Measurements from ENCODE around the gene OR13C3.
"Not testable (repeated sequence)": the region's sequence is repeated elsewhere in the genome, so short reads cannot be mapped to it uniquely, and the experiment has no call there.

Gene OR13C3

GRCh38 chr9:104536756-104537155 is at the start of gene OR13C3:
Gene OR13C3, minus strand, starts transcription at chr9:104536856. Its CDS starts 133 bp downstream, at chr9:104536723.
- no peak for DNase-seq

GRCh38 chr9:104580562-104580961 is 43.9 kb upstream of the OR13C3 start:
- no peak for DNase-seq

- no peak for DNase-seq
Measured at GRCh38 chr9:104577263-104577662, 40.6 kb upstream of the OR13C3 start.

- DNase-seq, result no peak
Measured at GRCh38 chr9:104575456-104575855, 38.8 kb upstream of the OR13C3 start.

- no peak for DNase-seq
Measured at GRCh38 chr9:104572612-104573011, 36.0 kb upstream of the OR13C3 start.

- DNase-seq, result no peak
Measured at GRCh38 chr9:104568868-104569267, 32.2 kb upstream of the OR13C3 start, which contains the start of gene OR13C8. Gene OR13C8, plus strand, starts transcription at chr9:104569168. Its CDS starts 0 bp downstream, at chr9:104569168.

GRCh38 chr9:104564358-104564757 is 27.7 kb upstream of the OR13C3 start:
- DNase-seq, result no peak

GRCh38 chr9:104556830-104557634 is 20.4 kb upstream of the OR13C3 start:
- DNase-seq, result no peak

GRCh38 chr9:104555521-104555920 is 18.9 kb upstream of the OR13C3 start:
- no peak for DNase-seq

- DNase-seq, result no peak
Measured at GRCh38 chr9:104553261-104553660, 16.6 kb upstream of the OR13C3 start.

GRCh38 chr9:104544644-104545043 is 8.0 kb upstream of the OR13C3 start:
- no peak for DNase-seq

GRCh38 chr9:104539275-104539674 is 2.6 kb upstream of the OR13C3 start:
- no peak for DNase-seq

GRCh38 chr9:104527109-104527508 is 9.5 kb downstream of the OR13C3 start, which contains the start of gene OR13C4:
Gene OR13C4, minus strand, starts transcription at chr9:104527209. Its CDS starts 0 bp downstream, at chr9:104527209.
- no peak for DNase-seq

GRCh38 chr9:104520241-104520640 is 16.4 kb downstream of the OR13C3 start:
- DNase-seq, result not testable (repeated sequence)

GRCh38 chr9:104514901-104515300 is 21.8 kb downstream of the OR13C3 start:
- DNase-seq, result no peak

GRCh38 chr9:104506565-104506964 is 30.1 kb downstream of the OR13C3 start:
- no peak for DNase-seq

GRCh38 chr9:104503963-104504362 is 32.7 kb downstream of the OR13C3 start, which contains the start of gene OR13F1:
Gene OR13F1, plus strand, starts transcription at chr9:104504263. Its CDS starts 0 bp downstream, at chr9:104504263.
- no peak for DNase-seq

GRCh38 chr9:104503440-104503839 is 33.2 kb downstream of the OR13C3 start:
- DNase-seq, result no peak

- DNase-seq, result no peak
Measured at GRCh38 chr9:104494808-104495207, 41.8 kb downstream of the OR13C3 start.

Measured in stimulated activated CD8-positive, alpha-beta memory T cell treated with anti-CD3 and anti-CD28 coated beads, Interleukin-4, amount 100 ng/mL, for 48 hours (primary cell).